HepG2 (cell line): ENCODE results near the gene RTBDN. TPM values are rescaled to one million over a fixed set of nuclear protein-coding genes. Genes with fewer than 3 reads are reported as not detected.

ENCODE experiments used
- CERS6 ChIP-seq: sonication (generic); formaldehyde crosslinking; IDR thresholded peaks from 2 replicates; pipeline ENCODE4 v1.5.0; 2020; ENCODE audit warnings: missing genetic modification reagents
- CREBL2 ChIP-seq: sonication (generic); formaldehyde crosslinking; IDR thresholded peaks from 2 replicates; pipeline ENCODE4 v1.8.1; 2023; ENCODE audit warnings: missing genetic modification reagents, mild to moderate bottlenecking, borderline replicate concordance
- ETV5 ChIP-seq: IDR thresholded peaks from 2 replicates; pipeline ENCODE4 v1.6.1; 2018; ENCODE audit warnings: missing biosample characterization, missing genetic modification reagents, inconsistent platforms, borderline replicate concordance
- HNF4G ChIP-seq, 2 experiments: sonication (generic) in 1 of 2; formaldehyde crosslinking in 1 of 2; IDR thresholded peaks; 2 replicates each; pipeline versions ENCODE4 v1.4.0 to v1.6.1; 2011 to 2020; ENCODE audit warnings: borderline replicate concordance in 2 of 2, low read depth in 2 of 2, mild to moderate bottlenecking in 2 of 2, low read length in 1 of 2, missing genetic modification reagents in 1 of 2, moderate library complexity in 1 of 2
- HOXA7 ChIP-seq: sonication (generic); formaldehyde crosslinking; IDR thresholded peaks from 2 replicates; pipeline ENCODE4 v1.8.1; 2022; ENCODE audit warnings: mild to moderate bottlenecking, missing genetic modification reagents, moderate library complexity
- KDM2A ChIP-seq: sonication (generic); formaldehyde crosslinking; IDR thresholded peaks from 2 replicates; pipeline ENCODE4 v1.4.0; 2020; ENCODE audit warnings: low read depth, missing genetic modification reagents, borderline replicate concordance
- KLF12 ChIP-seq: sonication (generic); formaldehyde crosslinking; IDR thresholded peaks from 2 replicates; pipeline ENCODE4 v1.4.0; 2020; ENCODE audit warnings: missing genetic modification reagents, borderline replicate concordance
- MAFG ChIP-seq: sonication (generic); formaldehyde crosslinking; IDR thresholded peaks from 2 replicates; pipeline ENCODE4 v1.5.1; 2020; ENCODE audit warnings: mild to moderate bottlenecking, missing genetic modification reagents
- MXI1 ChIP-seq: IDR thresholded peaks from 3 replicates; pipeline ENCODE4 v1.6.1; 2012; ENCODE audit warnings: low read depth, low read length, inconsistent platforms, borderline replicate concordance
- MYC ChIP-seq: sonication (generic); formaldehyde crosslinking; IDR thresholded peaks from 2 replicates; pipeline ENCODE4 v1.9.0; 2021; ENCODE audit warnings: missing genetic modification reagents, borderline replicate concordance
- NFATC3 ChIP-seq: sonication (generic); formaldehyde crosslinking; IDR thresholded peaks from 2 replicates; pipeline ENCODE4 v1.5.1; 2020; ENCODE audit warnings: mild to moderate bottlenecking, missing genetic modification reagents
- NFYB ChIP-seq: sonication (generic); formaldehyde crosslinking; IDR thresholded peaks from 2 replicates; pipeline ENCODE4 v1.4.0; 2020; ENCODE audit warnings: missing genetic modification reagents
- RBFOX2 ChIP-seq: fragments of 200-400 bp; formaldehyde crosslinking; IDR thresholded peaks from 2 replicates; pipeline ENCODE4 v1.6.1; 2017; ENCODE audit warnings: low read depth, mild to moderate bottlenecking, low read length
- RNF2 ChIP-seq: fragments of 450-650 bp; conservative IDR thresholded peaks from 2 replicates; pipeline ENCODE4 v1.6.1; 2016; ENCODE audit warnings: low read depth
- SALL2 ChIP-seq: sonication (generic); formaldehyde crosslinking; IDR thresholded peaks from 2 replicates; pipeline ENCODE4 v1.8.1; 2023; ENCODE audit warnings: mild to moderate bottlenecking, missing genetic modification reagents, inconsistent platforms
- SKI ChIP-seq: fragments of 450-650 bp; IDR thresholded peaks from one replicate; pipeline ENCODE4 v1.6.1; 2018; ENCODE audit warnings: mild to moderate bottlenecking; ENCODE audit not compliant: partially characterized antibody
- SP1 ChIP-seq, 2 experiments: fragments of 450-650 bp in 1 of 2; sonication (generic) in 1 of 2; formaldehyde crosslinking in 1 of 2; IDR thresholded peaks; 2 replicates each; pipeline versions ENCODE4 v1.4.0 to v1.6.1; 2016 to 2020; ENCODE audit warnings: missing genetic modification reagents in 1 of 2
- SP4 ChIP-seq: sonication (generic); formaldehyde crosslinking; IDR thresholded peaks from 2 replicates; pipeline ENCODE4 v1.8.1; 2023; ENCODE audit warnings: mild to moderate bottlenecking, missing genetic modification reagents
- TAF1 ChIP-seq: sonication (generic); formaldehyde crosslinking; IDR thresholded peaks from 2 replicates; pipeline ENCODE4 v1.4.0; 2020; ENCODE audit warnings: missing genetic modification reagents
- TFDP1 ChIP-seq: IDR thresholded peaks from 2 replicates; pipeline ENCODE4 v1.6.1; 2016; ENCODE audit warnings: missing compliant biosample characterization, missing genetic modification reagents, borderline replicate concordance
- ZC3H4 ChIP-seq: sonication (generic); formaldehyde crosslinking; IDR thresholded peaks from 2 replicates; pipeline ENCODE4 v1.4.0; 2020; ENCODE audit warnings: missing genetic modification reagents, borderline replicate concordance
- ZNF160 ChIP-seq: sonication (generic); formaldehyde crosslinking; IDR thresholded peaks from 2 replicates; pipeline ENCODE4 v1.8.0; 2022; ENCODE audit warnings: mild to moderate bottlenecking, inconsistent platforms, missing genetic modification reagents
- ZNF232 ChIP-seq: sonication (generic); formaldehyde crosslinking; IDR thresholded peaks from 2 replicates; pipeline ENCODE4 v1.4.0; 2020; ENCODE audit warnings: missing genetic modification reagents, borderline replicate concordance
- ZNF567 ChIP-seq: sonication (generic); formaldehyde crosslinking; IDR thresholded peaks from 2 replicates; pipeline ENCODE4 v1.8.1; 2023; ENCODE audit warnings: mild to moderate bottlenecking, missing genetic modification reagents, borderline replicate concordance
- ZNF605 ChIP-seq: sonication (generic); formaldehyde crosslinking; IDR thresholded peaks from 2 replicates; pipeline ENCODE4 v1.8.0; 2022; ENCODE audit warnings: mild to moderate bottlenecking, missing genetic modification reagents
- ZNF777 ChIP-seq: sonication (generic); formaldehyde crosslinking; IDR thresholded peaks from 2 replicates; pipeline ENCODE4 v1.4.0; 2020; ENCODE audit warnings: missing genetic modification reagents
- ZNF816 ChIP-seq: sonication (generic); formaldehyde crosslinking; IDR thresholded peaks from 2 replicates; pipeline ENCODE4 v1.8.0; 2022; ENCODE audit warnings: missing genetic modification reagents, mild to moderate bottlenecking, borderline replicate concordance
- ZNF879 ChIP-seq: sonication (generic); formaldehyde crosslinking; IDR thresholded peaks from 2 replicates; pipeline ENCODE4 v1.8.1; 2023; ENCODE audit warnings: missing genetic modification reagents
- polyA plus RNA-seq, 8 experiments: library from polyadenylated mRNA; depleted of rRNA in 3 of 8; stranded (reverse) in 7 of 8; unstranded in 1 of 8; fragments of >200 nt; fragmentation: Illumina TruSeq in 4 of 8; extraction: Trizol in 4 of 8; gene quantifications; 2 replicates each; pipeline versions ENCODE4 v1.2.1 to v1.2.3, GENCODE V29; 2011 to 2016; ENCODE audit warnings: low read depth in 4 of 8, missing spikeins in 1 of 8, mixed read lengths in 1 of 8; ENCODE audit not compliant: insufficient read depth in 1 of 8
- total RNA-seq, 5 experiments: library from RNA; depleted of rRNA; stranded (reverse); fragments of >200 nt; fragmentation: Illumina TruSeq; extraction: Trizol; gene quantifications; 2 replicates each; pipeline ENCODE4 v1.2.3, GENCODE V29; 2016; ENCODE audit warnings: low read depth in 1 of 5

RTBDN gene
- total and polyA plus RNA-seq, 2 of the 13 experiments (the other 11 are each of a cell fraction or from before 2014, with no cell fraction given): 0.27 to 0.48 TPM

- 0 out of 2 replicates have a peak, but pooled peaks have one; percentile 37 for TF ChIP-seq SP4 (CRISPR knock-in tag)
- no peak for TF ChIP-seq MXI1
- no peak for TF ChIP-seq ZNF879 (CRISPR knock-in tag)
- no peak for TF ChIP-seq CERS6
- no peak for TF ChIP-seq ZNF605
- no peak for TF ChIP-seq SP1 (IDR thresholded peaks at IDR 0.05)
- peak; percentile 44; the same call in 1 of the 2 replicates for TF ChIP-seq SP1 (CRISPR knock-in tag; IDR thresholded peaks at IDR 0.05)
- TF ChIP-seq CREBL2 (CRISPR knock-in tag): no peak
- no peak for TF ChIP-seq ETV5 (CRISPR knock-in tag)
- no peak for TF ChIP-seq NFATC3 (CRISPR knock-in tag)
- TF ChIP-seq SALL2 (CRISPR knock-in tag): no peak
- TF ChIP-seq ZNF567: no peak
- no peak for TF ChIP-seq ZNF816
- TF ChIP-seq MYC: no peak
- TF ChIP-seq ZNF777 (CRISPR knock-in tag): peak; percentile 99
- TF ChIP-seq ZNF160 (CRISPR knock-in tag): no peak
- peak; percentile 6; the same call in 1 of the 2 replicates for TF ChIP-seq KDM2A (CRISPR knock-in tag)
- TF ChIP-seq NFYB (CRISPR knock-in tag): peak; percentile 50; the same call in 1 of the 2 replicates
- TF ChIP-seq KLF12 (CRISPR knock-in tag): no peak
- TF ChIP-seq HOXA7: no peak
- TF ChIP-seq ZC3H4 (CRISPR knock-in tag): no peak
- TF ChIP-seq HNF4G (IDR thresholded peaks at IDR 0.05; ENCODE audit: borderline replicate concordance, low read depth, low read length): peak; percentile 24; the same call in 1 of the 2 replicates
- TF ChIP-seq HNF4G (CRISPR knock-in tag; IDR thresholded peaks at IDR 0.05; ENCODE audit: borderline replicate concordance, low read depth): no peak
- no peak for TF ChIP-seq RNF2
- TF ChIP-seq RBFOX2: no peak
- no peak for TF ChIP-seq ZNF232 (CRISPR knock-in tag)
- no peak for TF ChIP-seq MAFG (CRISPR knock-in tag)
- TF ChIP-seq SKI: no peak
- no peak for TF ChIP-seq TAF1
- TF ChIP-seq TFDP1 (CRISPR knock-in tag): 0 out of 2 replicates have a peak, but pooled peaks have one; percentile 40
- TF ChIP-seq, all 625 proteins: peak for 10
These were observed 788 bp upstream of the RTBDN start (continued) for GRCh38 chr19:12834976-12835757.
